Measurements from ENCODE around the gene AHNAK2.

Gene AHNAK2

DNA sequence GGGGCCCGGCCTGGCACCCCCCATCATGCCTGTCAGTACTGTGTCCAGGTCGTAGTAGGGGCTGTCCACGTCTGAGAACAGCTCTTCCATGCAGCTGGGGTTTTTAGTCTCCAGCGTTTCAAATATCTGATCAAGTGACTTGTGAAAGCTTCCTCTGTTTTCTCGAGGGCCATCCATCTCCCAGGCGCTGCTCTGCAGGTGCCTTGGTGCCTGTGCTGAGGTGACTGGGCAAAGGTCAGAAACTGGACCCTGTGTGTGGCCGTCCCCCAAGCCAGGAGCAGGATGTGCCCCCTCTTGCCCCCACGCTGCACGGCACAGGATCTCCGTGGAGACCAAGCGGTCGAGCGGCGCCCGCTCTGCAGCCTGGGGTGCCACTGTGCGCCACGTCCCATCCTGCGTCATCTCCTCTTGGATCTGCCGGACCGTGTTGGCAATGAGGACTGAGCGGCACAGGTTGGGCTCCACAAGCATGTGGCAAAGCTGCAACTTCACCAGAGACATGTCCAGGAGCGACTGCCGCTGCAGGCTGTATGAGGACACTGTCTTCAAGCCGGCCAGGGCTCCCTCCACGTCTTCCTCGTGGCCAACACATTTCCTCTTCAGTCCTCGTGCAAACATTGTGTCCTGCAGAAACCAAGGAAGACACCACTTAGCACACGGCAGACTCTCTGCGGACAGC lies 33.3 kb upstream of the AHNAK2 start:
- DNase-seq: no peak

DNA sequence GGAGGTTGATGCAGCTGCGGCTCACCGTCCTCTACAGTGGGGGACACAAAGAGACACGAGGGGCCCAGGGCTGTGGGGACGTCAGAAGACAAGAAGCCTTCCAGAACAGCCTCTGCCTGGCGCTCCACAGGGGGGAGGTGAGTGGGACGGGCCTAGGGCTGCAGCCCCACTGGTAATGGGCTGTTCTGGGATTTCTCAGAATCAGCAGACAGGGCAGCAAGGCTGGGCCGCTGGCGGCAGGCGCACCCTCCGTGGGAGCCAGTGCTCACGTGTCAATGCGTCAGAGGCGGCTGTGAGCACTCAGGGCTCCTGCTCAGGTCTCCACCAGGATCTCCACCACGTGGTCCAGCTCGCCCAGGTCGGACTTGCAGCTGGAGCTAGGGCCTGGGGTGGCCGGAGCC lies 32.7 kb upstream of the AHNAK2 start:
- no peak for DNase-seq

DNA sequence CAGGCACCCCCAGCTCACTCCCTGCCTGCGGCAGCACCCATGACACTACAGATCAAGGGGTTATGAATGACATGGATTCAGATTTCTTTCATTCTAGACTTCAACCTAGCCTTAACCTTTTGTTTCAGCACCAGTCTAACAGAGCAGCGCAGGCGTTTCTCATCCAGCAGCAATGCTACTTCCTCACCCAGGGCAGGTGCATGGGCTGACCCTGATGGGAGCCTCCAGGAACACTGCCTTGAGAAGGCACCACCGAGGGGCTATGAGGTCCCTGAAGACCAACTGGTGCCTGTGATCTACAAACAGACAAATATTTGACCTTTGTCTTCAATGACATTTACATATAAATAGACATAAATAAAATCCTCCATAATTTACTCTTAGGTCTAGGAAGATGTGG lies 31.9 kb upstream of the AHNAK2 start:
- no peak for DNase-seq

DNA sequence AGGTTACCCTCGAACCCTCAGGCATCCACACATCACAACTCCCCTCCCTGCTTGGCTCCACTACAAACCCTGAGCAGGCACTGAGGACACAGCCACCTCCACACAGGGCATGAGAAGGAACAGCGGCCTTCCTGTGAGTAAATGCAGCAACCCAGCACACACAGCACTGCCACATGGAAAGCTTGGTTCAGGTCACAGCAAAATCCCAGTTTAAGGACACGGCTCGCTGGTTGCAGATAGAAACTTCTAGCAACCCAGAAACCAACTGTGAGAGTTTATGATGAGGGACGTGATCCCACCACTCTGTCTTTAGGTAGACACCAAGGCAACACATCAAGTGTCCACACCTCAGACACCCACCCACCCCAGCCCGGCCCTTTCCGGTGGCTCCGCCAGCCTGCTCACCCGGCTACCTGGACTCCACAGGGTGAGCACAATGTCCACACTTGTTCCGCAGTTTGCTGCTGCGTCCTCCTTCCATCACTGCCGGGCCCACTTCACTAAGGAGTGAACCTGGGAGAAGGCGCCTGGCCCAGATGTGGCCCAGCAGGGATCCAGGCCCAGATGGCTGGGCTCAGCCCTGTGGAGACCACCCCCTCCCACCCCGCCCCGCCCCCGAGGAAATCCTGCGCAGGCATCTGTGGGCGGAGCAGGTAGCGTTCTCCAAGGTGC lies 29.6 kb upstream of the AHNAK2 start:
- no peak for DNase-seq

DNA sequence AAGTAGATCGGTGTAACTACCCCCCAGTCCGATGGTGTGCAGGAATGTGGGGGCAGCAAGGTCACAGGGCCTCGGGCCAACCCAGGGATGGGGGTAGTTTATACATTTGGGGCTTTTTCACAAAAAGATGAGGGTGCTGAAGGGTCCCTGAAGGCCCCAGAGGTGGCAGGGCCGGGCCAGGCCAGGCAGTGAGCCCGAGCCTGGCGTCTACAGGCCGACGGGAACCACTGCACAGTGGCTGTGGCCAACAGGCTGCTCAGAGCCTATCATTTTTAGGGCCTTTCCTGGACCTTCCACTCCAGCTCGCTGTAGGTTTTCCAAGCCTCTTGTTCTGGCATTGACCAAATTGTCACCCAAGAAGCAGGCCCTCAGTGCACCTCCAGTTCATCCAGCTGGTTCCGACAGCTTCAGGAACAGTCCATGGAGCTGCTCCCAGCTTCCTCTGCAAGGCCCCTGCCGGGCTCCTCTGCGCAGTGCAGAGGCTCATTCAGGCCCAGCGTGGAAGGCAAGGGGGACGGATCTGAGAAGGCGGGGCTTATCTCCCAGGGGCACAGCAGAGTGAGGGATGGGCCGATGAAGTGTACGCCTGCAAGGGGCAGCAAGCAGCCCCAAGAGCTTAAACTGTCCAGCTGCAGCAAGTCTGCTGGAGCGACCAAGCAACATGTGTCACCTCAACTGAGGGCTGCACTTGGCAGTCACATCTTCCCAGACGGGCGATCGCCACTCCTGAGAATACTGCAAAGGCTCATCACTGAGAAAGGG lies 28.8 kb upstream of the AHNAK2 start:
- DNase-seq: no peak

DNA sequence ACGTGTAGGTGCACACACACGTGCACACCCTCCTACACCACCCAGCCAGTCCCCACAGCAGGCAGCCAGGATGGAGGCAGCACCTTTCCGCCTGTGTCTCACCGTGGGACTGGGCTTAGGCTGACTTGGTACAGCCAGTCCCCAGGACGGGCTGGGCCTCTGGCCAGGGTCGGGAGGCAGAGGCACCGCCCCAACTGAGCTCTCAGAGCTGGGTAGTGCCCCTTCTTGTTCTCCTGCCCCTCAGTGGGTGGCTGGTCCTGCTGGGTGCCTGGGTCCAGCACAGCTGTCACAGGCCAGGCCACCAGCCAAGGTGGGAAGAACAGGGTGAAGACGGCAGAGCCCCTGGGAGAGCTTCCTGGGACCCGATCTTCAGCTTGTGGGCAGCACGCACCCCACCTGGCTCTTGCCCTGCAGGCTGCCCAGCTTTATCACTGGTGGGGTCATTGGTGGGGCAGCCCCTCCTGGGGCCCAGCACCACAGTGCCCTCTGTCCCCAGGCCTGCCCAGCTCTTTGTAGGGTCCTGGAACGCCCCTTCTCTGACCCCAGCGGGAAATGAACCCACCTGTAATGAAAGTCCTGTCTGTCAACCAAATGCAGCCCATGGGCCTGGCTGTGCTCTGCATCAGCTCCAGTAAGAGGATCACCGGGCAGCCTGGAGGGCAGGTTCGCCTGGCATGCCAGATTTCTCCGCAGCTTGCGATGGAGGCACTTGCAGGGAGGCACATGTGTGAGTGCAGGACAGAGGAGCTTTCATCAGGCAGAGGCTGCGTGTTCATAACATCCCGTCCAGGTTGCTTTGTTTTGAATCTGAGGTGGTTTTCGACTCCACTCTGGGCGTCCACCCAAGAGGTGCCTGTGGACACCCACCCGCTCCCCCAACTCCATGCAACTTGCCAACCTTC lies 28.0 kb upstream of the AHNAK2 start:
- DNase-seq: no peak

DNA sequence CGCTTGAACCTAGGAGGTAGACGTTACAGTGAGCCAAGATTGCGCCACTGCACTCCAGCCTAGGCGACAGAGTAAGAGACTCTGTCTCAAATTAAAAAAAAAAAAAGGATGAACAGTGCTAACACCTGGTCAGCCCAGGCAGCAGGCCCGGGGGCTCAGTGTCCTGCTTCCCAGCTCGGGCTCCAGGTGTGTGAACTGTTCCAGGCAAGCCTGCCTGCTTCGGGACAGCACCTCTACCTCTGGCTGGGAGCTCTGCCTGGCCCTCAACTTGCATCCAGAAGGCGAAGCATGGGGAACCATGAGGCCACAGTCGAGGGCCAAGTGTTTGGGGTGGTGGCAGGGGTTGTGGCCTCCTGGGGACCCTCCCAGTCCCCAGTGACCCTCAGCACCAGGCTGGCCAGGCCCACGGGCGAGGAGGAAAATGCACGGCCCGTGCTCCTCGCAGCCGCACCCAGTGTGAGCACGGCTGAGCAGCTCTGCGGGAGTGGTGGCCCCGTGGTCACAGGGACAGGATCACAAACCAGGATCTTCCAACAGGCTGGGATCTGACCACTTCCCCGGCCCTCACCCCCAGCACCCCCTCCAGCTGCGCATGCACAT lies 27.3 kb upstream of the AHNAK2 start:
- no peak for DNase-seq

DNA sequence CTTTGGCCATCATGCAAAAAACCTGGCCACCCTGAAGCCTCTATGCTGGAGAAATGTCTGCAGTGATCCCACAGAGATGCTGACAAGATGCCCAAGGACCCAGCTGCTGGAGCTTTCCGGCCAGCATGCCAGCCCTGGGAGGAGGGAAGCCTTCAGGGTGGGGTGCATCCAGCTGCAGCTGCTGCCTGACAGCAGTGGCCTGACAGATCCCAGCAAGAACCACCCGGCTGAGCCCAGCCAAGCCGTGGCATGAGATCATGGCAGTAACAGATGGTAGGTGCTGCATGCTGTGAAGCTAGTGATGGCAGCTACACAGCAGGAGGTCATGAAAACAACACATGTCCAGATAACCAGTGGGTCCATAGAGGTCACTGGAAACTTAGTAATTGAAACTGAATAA lies 21.2 kb upstream of the AHNAK2 start:
- no peak for DNase-seq

DNA sequence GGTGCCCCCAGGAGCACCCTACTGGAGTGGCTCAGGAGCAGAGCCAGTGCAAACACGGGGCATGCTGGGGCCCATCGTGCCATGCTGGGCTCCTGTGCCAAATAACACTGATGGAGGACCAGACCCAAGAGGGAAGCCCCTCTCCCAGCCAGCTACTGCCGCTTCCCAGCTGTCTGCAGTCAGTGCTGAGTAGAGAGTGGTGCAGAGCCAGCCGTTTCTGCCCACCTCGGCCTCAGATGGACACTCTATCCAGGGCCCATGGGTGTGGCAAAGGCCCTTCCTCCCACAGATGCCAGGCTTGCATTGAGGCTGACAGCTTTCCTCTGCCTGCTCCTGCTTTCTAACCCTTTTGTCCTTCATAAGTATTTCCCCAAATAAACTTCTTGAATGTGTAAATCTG lies 20.6 kb upstream of the AHNAK2 start:
- DNase-seq: no peak

DNA sequence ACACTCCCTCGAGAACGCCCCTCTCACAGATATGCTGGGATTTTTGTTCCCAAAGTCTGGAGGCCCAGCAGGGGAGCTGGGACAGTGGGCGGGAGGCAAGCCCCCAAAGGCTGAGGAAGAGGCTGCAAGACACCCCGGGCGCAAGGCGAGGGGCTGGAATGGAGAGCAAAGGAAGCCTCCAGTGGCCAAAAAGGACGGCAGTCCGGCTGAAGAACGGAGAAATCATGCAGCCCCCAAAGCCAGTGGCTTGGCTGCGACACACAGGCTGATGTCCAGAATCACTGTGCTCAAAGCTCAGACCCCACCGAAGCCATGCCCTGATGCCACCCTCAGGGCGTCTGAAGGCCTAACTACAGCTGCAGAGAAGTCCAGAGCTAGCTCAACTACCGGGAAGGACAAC lies 18.3 kb upstream of the AHNAK2 start:
- no peak for DNase-seq

DNA sequence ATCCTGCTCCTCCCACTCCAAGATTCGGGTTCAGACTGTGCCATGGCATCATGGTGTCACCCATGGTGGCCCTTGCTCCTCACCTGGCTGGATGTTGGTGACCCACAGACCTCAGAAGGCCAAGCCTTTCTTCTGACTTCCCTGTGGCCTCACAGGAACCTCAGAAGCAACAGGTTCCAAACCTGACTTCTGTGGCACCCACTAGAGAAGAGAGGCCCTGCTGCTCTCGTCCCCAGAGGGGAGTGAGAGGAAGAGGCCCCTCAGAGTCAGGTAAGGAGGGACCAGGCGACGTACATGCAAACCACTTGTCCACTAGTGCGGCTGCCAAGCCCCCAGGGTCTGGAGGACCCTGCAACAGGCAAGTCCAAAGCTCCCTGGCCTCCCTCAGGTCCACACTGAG lies 17.9 kb upstream of the AHNAK2 start:
- no peak for DNase-seq

DNA sequence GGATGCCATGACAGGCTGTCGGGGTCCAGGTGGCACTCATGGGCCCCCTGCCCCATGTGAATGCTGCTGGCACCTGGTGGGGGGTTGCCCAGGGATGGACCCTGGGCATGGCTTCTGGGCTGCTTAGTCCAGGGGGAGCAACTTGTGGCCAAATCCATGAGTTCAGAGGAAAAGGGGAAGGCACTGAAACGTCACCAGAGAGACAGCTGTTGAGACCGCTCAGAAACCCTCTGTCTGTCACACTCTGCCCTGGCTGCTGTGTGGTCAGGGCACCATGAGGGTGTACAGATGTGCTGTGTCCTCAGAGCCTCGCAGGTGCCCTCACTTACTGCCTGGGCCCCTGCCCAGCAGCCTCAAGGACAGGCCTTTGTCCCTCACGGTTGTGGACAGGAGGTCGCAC lies 16.8 kb upstream of the AHNAK2 start:
- no peak for DNase-seq

DNA sequence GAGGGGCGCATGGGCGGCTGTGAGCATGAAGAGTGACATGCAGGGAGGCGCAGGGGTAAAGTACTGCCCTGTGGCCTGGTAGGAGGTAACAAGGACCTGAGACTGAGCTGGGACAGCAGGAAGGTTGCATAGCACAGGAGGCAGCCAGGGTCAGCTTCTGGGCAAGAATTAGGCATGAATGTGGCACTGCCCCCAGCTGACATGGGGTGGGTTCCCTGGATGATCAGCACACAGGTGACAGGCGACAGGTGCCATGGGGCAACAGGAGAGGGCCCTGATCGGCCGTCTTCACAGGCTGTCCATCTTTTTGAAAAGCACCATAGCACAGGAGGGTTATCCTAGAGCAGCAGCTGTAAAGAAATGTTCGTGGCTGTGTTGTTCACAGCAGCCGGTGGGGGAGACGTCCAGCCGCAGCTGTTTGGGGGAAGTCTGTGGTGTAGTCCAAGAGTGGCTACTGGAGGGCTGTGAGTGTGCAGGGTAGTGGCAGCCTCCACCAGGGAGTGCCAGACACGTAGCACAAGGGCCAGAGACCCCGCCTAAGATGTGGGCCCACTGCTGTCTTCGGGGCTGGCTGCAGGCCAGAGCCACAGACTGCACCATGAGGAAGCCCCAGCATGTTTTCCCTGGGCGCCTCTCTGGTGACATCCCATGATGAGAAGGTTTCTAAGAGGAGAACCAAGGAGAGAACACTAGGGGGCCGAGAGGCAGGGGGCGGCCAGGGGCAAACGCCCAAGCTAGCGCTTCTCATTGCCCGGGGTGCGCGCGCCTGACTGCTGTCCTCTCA lies 15.8 kb upstream of the AHNAK2 start:
- DNase-seq: no peak

DNA sequence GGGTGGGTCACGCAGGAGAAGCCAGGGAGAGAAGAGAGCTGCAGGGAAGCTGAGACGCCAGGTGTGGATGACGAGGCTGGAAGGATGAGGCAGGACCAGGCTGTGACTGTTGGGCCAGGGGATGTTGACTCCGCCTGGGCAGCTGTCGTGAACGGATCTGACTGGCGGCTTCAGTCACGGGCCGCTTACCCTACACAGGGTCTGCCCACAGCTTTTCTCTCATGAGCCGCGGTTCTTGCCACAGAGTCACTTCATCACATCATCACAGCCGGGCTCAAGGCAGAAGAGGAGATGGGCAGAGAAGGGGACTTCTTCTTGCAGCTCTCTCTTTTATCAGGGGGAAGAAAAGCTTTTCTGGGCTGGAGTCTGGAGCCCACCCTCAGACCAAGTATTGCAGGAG lies 15.1 kb upstream of the AHNAK2 start:
- DNase-seq: no peak

DNA sequence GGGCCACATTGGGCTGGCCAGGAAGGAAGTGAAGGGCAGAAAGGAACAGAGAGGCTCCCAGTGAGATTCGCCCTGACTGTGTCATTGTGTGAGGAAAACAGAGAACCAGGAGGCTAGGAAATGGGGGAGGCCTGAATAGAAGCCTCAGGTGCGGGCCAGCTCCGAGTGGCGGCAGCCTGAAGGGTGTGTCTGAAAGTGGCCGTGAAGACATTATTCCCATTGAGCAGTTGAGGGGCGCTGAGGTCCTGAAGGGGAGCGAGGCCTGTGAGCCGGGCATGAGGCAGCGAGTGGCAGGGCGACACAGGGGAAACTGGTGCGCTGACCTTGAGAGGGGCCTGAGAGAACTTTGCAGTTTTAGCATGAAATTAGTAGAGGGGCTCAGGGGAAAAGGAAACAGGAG lies 14.3 kb upstream of the AHNAK2 start:
- no peak for DNase-seq

DNA sequence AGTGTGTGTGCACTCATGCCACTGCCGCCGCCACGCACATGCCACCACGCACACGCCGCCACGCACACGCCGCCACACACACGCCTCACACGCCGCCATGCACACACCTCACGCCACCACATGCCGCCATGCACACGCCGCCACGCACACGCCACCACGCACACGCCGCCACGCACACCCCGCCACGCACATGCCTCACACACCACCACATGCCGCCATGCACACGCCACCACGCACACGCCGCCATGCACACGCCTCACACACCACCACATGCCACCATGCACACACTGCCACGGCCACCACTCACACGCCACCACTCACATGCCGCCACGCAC lies 13.7 kb upstream of the AHNAK2 start:
- no peak for DNase-seq

DNA sequence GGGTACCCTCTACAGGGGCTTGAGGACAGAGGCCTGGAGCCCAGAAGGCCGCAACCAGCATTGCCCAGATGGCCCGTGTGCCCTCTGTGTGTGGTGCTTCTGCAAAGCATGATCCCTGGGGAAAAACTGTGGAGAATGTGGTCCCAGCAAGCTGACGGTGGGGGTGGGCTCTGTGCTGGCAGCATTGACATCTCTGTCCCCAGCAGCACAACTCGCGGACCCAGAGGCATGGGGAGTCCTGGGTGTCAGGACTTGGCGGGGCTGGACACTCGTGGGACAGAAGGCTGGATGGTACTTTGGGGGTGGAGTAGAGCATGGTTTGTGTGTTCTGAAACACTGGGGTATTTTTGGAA lies 11.8 kb upstream of the AHNAK2 start:
- no peak for DNase-seq

DNA sequence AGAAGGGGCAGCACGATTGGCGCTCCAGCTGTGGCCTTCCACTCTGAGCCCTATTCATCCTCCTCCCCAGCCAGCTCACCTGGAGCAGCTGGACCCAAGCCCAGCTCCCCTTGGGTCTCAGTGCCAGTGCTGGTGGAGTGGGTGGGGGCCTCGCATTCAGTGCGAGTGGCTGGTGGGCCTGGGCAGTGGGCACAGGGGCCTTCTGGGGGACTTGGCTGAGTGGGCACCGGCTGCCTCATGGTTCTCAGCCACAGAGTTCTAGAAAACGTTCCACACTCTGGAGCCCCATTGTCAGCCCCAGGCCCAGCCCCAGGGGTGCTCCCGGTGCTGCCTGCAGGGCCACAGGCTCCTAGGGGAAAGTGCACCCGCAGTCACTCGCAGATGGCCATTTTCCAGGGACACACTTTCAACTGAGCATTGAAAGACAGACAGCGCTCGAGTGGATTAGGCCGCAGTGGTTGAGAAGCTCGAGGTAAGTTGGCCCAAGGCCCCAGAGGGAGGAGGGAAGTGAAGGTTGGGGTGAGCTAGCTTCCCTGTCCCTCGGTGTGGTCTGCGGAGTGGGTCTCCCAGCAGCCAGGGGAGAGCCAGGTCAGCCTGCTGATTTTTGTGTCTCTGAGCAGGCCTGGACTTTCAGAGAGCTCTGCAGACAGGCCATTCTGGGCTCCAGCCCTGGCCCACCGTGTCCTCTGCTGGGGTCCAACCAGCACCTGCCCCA lies 11.2 kb upstream of the AHNAK2 start:
- no peak for DNase-seq

DNA sequence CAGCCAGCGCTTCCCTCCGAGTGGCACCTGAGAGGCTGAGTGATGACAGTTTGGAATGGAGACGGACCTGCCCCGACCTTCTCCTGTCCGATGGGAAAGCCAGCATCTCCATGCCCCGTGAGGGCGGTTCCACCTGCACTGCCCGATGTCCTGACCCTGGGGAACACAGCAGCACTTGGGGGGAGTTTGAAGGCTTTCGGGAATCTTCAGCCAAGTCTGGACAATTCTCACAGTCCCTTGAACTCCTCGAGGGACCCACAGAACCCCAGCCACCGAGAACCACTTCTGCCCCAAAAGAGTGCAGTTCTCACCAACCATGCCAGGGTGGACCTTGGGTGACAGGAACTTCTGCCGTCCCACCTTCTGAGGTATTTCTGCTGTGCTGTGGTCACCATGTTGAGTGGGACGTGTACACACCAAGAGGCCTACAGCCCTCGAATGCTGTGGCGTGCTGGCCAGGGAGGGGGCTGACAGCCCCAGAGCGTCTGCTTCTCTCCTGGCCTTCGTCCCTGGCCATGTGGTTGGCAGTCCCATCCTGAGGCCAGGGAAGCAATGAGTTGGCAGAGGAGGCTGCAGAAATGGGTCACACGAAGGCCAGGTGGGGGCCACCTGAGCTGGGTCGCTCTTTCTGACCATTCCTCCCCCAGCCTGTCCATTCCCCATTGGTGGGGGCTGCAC lies 8.5 kb upstream of the AHNAK2 start:
- no peak for DNase-seq

DNA sequence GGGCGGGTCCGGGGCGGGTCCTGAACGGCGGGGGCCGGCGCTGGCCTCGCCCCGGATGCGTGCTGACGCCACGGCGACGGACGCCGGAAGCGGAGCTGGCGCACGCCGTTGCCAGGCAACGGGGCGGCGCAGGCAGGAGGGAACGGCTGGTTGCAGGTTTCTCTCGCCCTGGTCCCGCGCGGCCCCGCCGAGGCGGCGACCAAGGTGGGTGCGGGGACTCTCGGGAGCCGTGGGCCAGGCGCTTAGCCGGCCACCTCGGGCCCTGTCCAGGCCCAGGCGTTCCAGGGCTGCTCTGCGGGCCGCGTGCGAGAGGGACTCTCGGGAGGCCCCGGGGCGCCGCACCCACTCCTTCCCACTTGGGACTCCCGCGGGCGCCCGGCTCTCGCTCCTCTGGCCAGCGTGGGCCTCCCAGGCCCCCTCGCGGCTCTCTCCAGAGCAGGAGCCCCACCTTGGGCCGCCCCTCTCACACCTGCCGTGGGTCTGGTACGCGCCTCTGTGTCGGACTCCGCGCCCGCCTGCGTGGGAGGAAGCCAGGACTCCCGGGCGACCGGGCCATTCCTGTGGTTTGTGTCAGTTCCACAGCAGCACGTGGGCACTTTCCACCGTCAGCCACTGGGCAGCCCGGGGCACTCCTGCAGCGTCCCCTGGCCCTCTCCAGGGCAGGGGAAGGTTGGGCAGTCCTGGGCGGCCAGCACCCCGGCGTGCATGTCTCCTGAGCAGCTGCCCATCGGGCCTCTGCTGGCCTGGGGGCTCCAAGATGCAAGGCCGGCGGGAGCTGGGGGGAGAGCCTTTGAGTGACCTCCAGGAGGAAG lies 7.7 kb upstream of the AHNAK2 start, which contains the start of gene CLBA1:
Gene CLBA1, plus strand, starts transcription at position 114 of the 812 bp plus-strand sequence. Its CDS starts 644 bp downstream, at position 758.
- peak in 1 of 2 experiments; percentile 79 for DNase-seq

All from SW 1271 (cell line).